HG03342 (cell line): ENCODE data around the gene APC2.
"Not testable (repeated sequence)": the region's sequence is repeated elsewhere in the genome, so short reads cannot be mapped to it uniquely, and the experiment has no call there.

Source experiments
- ATAC-seq: cut with Tn5 transposase; IDR thresholded peaks from one replicate; pipeline ENCODE4 v1.9.1; 2021; ENCODE audit warnings: mild to moderate bottlenecking, moderate library complexity; ENCODE audit not compliant: unreplicated experiment

Gene APC2

DNA sequence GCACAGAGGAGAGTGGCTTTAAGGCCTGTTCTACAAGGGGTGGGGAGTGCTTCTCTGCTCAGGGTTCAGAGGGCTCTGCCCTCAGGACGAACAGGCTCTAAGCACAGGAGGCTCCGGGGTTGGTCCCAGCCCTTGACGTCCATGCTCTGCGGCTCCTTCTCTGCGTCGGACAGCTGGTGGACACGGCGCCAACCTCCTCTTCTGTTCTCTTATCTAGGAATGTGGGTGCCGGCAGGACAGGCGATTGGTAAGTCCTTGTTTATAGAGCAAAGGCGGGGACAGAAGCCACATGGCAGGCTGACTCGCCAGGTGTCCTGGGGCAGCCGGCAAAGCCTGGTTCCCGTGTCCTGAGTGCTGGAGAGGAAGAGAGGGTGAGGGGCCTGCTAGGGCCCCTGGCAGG lies 20.2 kb upstream of the APC2 start:
- no peak for ATAC-seq

DNA sequence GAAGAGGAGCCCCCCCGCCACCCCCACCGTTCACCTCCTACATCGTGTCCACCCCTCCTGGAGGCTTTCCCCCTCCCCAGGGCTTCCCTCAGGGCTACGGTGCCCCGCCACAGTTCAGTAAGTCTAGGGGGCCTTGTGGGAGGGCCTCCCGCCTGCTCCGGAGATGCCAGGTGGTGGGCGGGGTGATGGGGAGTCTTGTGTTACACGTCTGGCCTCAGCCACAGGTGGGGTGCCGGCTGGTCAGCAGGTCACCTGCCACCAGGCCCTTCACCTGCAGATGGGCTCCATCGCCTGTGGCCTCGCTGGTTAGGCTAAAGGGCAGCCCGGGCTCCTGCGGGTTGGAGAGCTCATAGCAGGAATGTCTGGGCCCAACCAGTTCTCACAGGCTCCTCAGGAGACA lies 19.7 kb upstream of the APC2 start:
- ATAC-seq, result no peak

DNA sequence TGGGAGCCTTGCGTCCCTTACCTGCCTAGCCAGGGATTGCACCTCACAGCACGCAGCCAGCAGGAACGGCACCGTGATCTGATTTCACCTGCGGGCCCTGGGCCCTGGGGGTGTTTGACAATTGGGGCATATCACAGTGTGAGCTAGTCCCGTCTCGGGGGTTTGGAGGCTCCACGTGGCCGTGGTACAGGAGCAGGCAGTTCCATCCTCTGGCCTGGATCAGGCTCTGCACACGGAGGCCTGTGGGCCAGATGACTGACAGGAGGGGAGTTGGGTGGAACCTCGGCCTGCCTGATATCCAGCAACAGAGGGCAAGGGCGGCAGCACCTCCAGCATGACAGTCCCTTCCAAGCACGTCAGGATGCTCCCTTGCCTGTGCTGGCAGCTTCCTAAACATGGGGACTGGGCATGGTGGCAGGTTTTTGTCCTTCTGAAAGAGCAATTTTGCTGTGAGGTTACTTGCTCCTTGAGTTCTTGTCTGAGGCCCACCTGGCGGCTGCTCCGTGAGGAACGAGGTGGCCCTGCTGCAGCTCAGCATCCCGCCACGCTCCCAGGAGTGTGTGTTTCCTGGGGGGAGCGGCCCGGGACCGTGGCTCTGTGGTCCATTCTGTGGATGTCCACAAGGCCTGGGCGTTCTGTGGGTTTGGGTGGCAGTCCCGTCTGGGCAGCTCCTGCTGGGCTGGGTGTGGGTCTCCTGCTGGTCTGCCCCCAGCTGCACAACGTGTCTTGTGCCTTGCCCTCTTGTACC lies 18.0 kb upstream of the APC2 start:
- ATAC-seq, result no peak

DNA sequence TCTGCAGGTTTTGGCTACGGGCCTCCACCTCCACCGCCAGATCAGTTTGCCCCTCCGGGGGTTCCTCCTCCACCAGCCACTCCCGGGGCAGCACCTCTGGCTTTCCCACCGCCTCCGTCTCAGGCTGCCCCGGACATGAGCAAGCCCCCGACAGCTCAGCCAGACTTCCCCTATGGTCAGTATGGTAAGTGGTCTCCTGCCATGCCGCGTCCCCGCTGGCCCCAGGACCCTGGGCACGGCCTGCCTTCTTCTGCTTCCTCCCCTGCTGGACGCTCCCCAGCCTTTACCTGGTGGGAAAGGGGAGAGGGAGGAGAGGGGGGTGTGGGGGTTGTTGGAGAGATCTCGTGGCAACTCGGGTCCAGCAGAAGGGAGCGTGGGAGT lies 17.4 kb upstream of the APC2 start:
- no peak for ATAC-seq

DNA sequence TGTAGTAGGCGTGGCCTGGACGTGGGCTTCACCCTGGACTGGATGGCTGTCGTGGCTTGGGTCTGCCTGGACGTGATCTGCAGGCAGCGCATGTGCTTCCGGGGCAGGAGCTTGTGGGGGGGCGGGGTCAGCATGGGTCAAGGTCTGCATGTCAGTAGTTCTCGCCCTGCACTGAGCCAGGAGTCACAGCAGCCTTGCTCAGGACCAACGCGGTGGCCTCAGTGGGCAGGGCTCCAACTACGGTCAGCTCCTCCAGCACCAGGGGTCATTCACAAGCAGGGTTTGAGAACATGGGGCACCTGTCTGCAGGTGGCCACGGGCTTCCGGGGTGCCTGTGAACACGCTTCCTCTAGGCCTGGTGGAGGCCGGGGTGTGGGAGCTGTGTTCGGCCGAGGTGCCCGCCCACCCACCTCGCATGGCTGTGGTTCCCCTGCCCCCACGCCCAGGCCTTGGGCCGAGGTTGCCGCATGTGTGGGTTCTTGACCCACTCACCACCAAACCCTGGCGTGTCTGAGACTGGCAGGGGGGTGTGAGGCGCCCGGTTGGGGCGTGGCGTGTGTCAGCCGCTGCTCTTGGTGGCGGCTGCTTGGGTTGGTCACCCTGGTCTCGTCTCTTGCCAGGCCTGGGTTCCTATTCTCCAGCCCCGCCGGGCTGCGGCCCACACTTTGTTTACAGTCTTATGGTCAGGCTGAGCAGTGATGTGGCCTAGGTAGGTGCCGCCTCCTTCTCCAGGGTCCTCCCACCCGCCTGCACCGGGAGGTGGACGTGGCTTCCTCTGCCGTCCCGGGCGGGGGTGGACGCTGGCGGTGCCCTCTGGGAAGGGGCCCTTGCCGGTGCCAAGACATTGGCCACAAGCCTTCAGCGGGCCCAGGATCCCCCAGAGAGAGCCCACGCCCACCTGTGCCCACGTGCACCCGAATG lies 16.5 kb upstream of the APC2 start:
- ATAC-seq, result no peak

DNA sequence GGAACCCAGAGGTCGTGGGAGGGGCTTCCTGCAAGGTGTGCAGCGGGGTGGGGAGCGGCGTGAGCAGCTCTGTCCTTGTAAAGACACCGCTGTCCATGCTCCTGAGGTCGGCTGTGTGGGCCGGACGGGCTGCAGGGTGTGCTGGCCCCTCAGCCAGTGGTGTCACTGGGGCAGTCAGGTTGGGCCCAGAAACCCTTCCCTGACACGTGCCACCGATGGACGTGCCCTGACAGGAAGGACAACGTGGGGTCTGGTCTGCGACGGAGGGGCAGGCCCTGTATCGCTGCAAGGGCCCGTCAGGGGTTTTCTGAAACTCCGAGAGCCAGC lies 15.9 kb upstream of the APC2 start:
- ATAC-seq, result no peak

DNA sequence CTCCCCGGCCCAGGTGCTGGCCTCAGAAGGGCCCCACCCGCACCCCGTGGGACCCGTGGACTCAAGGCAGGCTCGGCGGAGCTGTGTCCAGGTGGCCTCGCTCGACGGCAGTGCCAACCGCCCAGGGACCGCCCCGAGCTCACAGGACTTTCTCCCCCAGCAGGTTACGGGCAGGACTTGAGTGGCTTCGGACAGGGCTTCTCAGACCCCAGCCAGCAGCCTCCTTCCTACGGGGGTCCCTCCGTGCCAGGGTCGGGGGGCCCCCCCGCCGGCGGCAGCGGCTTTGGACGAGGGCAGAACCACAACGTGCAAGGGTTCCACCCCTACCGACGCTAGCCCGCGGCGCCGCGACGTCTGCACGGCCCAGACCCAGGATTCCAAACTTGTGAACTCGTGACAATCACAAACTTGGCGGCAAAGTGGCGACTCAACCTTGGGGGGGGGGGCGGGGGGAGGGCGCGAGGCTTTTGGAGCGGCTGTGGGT lies 15.3 kb upstream of the APC2 start:
- no peak for ATAC-seq

DNA sequence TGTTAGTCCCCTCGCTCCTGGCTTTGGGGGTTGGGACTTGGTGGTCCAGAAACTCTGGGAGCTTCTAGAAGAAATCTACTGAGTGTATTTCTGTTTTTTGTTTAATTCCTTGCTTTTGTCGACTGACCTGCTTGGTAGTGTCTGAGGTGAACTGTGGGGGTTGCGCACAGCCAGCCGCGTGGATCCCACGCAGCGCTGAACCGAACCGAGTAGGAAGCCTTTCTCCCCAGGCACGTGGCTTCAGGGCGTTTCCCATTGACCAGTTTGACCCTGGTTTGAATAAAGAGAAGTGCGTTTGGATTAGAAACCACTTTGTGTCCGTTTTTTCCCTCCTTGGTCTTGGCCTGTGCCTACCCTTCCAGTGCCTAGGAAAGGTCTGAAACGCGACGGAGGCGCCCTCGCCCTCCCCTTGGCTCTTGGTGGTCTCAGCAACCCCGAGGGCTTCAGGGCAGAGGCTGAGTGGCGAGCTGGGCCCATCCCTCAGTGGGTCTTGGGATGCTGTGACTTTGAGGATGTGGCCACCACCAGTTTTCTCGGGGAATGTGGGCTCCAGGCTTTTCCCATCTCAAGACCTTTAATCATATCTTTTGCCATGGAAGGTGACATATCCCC lies 14.4 kb upstream of the APC2 start:
- no peak for ATAC-seq

DNA sequence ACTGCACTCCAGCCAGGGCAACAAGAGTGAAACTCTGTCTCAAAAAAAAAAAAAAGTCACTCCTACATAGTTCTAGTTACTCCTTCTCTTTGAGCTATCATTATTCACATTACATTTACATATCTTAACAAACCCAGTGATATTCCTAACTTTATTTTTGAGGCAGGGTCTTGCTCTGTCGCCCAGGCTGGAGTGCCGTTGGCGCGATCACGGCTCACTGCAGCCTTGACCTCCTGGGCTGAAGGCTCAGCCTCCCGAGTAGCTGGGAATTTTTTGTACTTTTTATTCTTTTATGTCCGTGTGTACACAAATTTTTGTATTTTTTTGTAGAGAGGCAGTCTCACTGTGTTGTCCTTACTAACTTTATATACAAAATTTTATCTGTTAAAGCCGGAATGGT lies 12.3 kb upstream of the APC2 start:
- ATAC-seq, result no peak

DNA sequence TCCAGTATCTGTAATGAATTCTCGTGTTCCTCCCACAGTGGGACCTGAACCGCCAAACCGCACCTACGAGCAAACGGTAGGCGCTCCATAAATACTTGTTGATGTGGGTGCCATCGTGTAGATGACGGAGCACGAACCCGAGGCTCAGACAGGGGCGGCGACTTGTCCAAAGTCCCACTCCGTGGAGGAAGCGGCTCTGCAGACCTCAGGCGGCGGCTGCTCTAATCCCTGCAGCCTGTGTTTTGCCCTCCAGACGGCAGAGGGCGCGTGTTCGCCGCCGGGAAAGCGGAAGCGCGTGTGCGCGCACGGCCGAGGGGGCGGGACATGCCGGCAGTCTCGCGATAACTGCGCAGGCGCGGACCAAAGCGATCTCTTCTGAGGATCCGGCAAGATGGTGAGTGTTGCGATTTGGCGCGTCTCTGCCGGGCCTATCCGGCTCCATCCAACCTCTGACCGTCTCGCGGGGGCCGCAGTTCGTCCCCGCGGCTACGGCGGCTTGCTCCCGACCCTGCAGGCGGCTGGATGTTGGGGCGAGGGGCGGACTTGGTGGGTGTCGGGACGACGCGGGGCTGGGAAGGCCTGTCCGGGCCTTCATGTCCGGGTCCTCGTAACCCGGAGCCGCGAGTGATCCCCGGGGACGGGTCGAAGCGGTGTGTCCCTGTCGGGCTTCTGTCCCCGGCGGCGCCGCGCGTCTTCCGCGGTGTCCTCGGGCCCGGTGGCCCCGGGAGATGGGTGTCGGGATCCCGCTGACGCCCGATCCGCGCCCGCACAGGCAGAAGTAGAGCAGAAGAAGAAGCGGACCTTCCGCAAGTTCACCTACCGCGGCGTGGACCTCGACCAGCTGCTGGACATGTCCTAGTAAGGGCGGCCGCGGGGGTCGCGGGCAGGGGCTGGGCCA lies 11.6 kb upstream of the APC2 start, which contains the start of gene RPS15:
Gene RPS15 (plus strand): TSS at position 362 of the 898 bp plus-strand sequence. CDS start 30 bp downstream, at position 392.
- peak; percentile 85 for ATAC-seq

DNA sequence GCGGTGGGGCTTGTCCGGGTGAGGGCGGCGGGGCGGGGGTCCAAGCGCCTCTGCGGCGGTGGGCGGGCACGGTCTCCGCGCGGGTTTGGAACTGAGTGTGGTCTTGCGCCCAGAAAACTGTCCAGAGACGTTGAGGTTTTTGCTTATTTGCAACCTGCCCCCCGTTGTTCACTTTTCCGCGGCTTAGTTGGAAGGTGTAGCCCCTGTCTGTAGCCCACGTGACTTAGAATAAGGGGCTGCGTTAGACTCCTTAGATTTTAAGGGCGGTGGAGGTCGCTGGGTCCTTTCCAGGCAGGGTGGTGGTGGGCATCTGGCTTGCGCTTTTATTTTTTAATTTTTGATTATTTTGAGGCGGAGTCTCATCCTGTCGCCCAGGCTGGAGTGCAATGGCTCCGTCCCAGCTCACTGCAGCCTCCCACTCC lies 11.0 kb upstream of the APC2 start:
- no peak for ATAC-seq

DNA sequence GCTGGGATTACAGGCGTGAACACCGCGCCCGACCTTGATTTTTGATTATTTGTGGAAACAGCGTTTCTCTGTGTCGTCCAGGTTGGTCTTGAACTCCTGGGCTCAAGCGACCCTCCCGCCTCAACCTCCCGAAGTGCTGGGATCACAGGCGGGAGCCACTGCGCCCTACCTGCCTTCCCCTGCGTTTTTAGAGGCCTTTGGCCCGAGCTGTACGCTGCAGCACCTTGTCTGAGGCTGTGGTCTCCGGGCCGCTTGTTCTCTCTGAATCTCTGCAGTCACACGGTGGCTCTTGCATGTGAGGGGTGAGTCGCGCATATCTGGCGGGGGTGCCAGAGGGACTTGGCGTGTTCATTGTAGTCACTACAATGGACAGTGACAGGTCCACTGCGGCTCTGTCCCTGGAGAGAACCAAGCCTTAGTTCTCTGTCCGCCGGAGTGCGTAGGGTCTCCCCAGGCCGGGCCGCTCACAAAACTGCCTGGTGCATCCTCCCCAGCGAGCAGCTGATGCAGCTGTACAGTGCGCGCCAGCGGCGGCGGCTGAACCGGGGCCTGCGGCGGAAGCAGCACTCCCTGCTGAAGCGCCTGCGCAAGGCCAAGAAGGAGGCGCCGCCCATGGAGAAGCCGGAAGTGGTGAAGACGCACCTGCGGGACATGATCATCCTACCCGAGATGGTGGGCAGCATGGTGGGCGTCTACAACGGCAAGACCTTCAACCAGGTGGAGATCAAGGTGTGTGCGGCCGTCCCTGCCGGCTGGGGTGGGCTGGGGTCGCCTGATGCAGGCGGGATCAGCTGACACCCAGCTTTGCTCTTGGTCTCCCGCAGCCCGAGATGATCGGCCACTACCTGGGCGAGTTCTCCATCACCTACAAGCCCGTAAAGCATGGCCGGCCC lies 10.2 kb upstream of the APC2 start:
- ATAC-seq, result not testable (repeated sequence)

DNA sequence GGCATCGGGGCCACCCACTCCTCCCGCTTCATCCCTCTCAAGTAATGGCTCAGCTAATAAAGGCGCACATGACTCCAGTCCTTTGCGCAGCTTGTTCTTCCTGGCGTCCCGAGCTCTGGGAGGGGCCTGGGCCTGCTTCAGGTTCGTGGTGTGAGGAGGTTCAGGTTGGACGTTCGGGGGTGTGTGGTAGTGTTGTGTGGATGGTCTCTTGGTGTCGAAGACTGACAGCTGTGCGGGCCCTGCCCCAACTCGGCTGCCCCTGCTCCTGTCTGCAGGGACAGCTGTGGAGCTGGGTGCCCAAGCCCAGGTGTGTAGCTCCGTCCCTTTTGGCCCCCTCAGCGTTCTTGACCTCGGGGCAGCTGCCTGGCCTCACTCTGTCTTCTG lies 9.5 kb upstream of the APC2 start:
- ATAC-seq, result no peak

DNA sequence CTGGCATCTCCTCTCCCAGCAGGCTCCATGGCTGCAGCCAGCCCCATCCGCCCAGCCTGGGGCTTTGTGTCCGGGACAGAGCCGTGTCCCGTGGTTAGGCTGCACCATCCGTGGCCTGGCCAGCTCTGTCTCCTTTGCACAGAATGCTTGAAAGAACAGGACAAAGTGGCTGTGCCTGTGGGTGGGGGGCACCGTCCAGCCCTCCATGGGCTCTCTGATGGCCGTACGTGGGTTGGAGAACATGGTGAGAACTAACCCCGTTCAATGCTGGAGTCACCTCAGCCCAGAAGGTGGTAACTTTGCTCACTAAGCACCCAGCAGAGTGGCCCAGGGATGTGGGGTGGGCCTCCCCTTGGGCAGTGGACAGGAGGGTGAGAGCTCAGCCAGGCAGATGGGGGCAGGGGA lies 8.9 kb upstream of the APC2 start:
- ATAC-seq, result no peak

DNA sequence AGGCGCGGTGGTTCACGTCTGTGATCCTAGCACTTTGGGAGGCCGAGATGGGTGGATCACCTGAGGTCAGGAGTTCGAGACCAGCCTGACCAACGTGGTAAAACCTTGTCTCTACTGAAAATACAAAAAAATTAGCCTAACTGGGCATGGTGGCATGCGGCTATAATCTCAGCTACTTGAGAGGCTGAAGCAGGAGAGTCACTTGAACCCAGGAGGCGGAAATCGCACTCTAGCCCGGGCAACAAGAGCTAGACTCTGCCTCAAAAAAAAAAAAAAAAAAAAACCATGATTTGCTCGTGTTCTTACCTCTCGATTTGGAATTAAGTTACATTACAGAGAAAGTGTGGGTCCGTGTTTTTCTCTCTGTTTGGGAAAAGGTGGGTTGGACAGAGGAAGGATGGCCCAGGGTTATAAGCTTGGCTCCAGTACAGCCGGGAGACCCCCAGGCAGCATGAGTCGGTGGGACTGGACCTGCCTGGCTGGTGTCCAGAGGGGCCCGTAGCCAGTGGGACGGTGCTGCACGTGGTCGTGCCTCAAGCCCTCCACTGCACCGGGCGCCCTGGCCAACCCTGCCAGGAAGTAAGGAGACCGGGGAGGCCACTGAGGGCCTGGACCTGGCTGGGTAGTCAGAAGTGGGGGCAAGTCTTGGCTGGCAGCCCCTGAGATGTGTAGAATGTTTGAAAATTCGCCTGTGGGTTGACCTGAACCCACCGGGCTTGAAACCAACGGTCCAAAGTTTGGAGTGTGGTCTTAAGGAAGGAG lies 8.1 kb upstream of the APC2 start:
- ATAC-seq, result no peak

DNA sequence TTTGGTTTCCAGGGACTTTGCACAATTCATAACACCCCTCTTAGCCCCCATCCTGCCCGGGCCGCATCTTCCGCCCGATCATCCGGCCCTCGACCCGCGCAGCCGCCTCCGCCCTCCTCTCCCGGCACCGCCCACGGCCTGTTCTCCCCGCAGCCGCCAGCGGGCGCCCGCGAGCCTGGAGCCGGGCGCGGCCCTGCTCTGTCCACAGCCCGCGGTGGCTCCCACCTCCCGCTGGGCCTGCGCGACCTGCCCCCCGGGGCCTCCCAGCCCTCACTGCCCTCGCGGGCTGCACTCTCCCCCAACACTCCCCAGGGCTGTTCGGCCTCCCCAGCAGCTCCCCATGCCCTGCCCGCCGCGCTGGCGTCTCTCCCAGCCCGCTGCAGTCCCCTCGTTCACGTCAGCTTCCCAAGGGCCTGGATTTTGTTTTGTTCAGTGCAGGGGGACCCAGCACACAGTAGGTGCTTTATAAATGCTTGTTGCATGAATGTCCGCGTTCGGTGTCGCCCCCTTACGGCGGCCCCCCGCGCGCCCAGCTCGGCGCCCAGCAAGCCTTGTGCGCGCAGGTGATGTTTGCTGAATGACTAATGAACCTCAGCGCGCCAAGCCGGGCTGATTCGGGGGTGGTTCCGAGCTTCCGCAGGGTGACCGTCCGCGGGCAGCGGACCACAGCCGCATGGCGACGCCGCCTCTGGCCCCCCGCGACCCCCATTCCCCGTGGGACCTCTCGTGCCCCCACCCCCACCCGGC lies 4.6 kb upstream of the APC2 start:
- no peak for ATAC-seq

DNA sequence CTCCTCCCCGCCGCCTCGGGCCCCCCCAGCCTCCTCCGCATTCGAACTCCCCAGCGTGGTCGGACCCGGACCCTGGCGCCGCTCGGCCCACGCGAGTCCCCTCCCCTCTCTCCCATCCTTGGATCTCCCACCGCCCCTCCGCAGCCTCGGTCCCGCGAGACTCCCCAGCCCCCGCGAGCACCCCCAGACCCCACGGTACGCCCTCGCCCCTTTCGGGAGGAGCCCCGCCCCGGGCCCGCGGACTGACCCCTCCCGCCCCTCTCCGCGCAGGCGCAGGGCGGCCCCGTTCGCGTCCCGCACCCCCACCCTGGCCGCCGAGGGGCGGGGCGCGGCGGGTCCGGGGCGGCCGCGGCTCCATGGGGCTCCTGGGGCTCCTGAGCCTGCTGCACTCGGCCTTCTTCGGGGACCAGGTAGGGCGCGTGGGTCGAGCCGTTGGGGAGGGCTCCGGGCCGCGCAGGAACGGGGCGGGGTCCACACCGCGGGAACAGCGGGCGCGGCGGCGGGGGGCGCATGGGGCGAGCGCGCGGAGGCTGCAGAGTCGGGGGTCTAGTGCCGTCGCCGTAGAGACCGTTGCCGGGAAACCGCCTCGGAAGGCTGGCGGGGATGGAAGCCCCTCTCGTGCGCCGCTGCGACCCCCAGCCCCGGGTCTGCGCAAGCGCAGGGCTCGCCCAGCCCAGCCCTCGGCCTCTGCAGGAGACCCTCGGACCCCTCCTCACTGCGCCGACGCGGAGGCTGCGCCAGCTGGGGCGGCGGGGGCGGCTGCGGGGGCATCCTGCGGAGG lies 3.8 kb upstream of the APC2 start:
- no peak for ATAC-seq
